ENCODE measurements around the gene PLA2G6. TPM values are rescaled to one million over a fixed set of nuclear protein-coding genes. Genes with fewer than 3 reads are reported as not detected.
A peak's percentile ranks its signal among the peaks of the same experiment; 100 is the strongest.

The PLA2G6 gene, protein sequence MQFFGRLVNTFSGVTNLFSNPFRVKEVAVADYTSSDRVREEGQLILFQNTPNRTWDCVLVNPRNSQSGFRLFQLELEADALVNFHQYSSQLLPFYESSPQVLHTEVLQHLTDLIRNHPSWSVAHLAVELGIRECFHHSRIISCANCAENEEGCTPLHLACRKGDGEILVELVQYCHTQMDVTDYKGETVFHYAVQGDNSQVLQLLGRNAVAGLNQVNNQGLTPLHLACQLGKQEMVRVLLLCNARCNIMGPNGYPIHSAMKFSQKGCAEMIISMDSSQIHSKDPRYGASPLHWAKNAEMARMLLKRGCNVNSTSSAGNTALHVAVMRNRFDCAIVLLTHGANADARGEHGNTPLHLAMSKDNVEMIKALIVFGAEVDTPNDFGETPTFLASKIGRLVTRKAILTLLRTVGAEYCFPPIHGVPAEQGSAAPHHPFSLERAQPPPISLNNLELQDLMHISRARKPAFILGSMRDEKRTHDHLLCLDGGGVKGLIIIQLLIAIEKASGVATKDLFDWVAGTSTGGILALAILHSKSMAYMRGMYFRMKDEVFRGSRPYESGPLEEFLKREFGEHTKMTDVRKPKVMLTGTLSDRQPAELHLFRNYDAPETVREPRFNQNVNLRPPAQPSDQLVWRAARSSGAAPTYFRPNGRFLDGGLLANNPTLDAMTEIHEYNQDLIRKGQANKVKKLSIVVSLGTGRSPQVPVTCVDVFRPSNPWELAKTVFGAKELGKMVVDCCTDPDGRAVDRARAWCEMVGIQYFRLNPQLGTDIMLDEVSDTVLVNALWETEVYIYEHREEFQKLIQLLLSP
- 4.6 and 10.6 TPM in 2 replicates for total RNA-seq

DNA sequence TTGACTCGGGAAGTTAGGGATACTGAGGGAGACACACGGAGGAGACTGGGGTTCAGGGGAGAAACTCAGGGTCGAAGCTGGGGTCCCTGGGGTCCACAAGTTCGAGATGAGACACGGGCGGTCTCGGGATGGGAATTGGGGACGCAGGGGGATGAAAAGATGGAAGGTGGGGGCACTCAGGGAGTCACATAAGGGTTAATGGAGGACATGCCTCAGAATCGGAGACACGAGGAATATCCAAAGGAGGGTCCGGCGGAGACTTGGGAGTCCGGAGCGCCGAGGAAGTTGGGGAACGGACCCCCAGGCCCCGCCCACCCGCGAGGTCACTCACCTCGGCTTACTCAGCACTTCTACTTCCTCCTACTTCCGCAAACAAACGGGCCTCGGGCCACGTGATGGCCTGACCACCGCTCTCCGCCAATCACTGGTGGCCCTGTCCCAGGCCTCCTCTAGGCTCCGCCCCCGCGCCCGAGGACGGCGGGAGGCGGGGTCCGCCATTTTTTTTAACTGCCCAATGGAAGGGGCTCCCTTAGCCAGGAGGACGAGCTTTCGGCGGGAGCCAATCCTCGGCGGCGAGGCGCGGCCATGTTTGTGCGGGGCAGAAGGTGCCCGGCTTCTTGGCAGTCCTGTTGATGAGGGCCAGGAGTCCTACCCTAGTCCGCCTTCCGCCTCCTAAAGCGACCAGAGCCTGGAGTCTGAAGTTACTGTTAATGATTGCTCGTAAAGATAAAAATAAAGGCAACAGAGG lies at the start of gene PLA2G6:
Gene PLA2G6 (minus strand): TSS at position 378 of the 748 bp plus-strand sequence. CDS start 12,404 bp downstream, outside the sequence.
- DNase-seq = peak; percentile 99

DNA sequence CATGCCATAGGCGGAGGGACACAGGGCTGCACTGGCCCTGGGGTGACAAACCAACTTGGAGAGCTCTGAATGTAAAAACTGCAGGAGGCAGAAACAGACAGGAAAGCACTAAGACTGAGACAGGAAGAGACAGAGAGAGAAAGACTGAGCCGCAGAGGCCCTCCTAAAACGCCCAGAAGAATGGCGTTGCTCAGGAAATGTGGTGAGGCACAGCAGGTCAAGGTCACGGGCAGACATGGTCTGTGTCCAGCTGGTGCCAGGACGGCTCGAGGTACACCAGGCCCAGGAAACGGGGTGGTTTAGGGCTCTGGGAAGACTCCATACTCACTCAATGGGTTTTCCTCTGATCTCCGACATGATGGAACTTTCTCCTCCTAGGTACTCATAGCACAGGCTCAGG lies 49.3 kb upstream of the PLA2G6 start:
- peak; percentile 41 for DNase-seq

DNA sequence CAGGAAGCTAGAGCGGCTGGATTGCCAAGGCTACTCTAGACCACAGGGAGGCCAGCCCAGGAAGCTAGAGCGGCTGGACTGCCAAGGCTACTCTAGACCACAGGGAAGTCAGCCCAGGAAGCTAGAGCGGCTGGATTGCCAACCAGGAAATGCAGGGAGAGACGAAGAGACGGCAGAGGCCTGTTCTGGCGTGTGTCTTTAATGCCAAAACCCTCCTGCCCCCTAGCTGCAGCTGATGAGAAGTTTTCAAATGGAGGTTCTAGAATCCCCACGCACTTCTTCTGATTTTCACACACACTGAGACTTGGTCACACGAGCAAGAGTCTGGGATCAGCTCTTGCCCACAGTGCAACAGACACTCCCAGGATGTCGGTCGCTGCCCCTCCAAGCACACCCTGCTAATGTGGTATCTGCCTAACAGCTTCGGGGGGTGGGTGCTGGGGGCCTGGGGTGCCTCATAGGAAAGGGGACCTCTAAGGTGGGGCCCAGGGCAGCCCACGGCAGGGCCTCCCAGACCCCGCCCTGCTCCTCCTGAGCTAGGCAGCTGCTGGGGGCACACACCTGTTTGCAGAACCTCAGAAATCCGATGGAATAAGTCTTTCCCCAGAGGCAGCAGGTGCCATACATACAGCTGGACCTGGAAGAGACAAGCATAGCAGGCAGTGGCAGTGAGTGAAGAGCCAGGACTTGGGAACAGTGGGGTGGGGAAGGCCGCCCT lies 48.6 kb upstream of the PLA2G6 start:
- DNase-seq = peak; percentile 90

DNA sequence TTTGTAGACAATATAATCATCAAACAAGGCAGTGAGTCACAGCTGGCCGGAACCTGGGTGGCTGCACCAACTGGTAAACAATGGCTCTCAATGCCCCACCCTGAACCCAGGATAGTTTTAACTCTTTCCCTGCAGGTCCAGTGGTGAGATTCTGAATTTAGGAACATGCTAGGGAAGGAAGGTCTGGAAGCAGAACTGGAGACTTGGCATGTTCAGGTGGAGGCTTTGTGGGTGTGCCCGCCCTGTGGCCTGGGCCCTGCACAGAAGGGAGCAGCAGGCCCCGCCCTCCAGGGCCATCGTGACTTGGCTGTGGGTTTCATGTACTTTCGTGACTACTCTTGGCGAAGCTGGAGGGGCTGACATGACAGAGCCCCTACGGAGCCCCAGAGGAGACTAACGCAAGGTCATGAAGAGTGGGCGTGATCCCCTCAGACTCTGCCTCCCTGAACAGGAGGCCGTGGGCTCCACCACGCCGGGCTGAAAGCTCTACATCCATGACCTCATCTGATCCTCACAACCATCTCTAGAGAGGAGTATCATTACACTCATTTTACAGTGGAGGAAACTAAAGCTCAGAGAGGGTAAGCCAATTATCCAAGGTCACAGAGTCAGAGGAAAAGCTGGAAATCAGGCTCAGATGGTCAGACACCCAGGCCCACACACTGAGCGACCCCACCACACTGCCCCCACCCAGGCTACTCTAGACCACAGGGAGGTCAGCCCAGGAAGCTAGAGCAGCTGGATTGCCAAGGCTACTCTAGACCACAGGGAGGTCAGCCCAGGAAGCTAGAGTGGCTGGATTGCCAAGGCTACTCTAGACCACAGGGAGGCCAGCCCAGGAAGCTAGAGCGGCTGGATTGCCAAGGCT lies 47.5 kb upstream of the PLA2G6 start:
- peak; percentile 88 for DNase-seq

DNA sequence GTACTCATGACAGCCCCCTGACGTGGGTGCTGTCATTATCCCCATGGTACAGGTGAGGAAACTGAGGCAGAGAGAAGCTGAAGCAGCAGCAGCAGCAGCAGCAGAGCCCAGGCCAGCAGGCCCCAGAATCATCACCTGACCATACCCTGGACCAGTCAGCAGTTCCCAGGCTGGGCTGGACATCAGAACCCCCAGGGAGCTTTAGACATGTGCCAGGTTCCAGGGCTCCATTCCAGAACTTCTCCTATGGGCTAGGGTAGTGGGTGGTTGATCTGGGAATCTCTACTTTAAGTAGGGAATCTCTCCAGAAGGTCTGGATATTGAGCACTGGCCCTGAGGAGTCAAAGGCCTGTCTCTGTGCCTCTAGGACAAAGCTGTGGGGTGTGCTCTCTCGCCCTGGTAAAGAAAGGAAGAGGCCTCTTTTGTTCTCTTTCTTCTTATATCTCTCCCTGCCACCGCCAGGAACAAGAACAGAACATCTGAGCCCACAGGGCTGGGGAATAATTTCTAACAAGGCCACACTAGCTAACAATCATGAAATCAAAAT lies 46.8 kb upstream of the PLA2G6 start:
- DNase-seq = peak; percentile 43

DNA sequence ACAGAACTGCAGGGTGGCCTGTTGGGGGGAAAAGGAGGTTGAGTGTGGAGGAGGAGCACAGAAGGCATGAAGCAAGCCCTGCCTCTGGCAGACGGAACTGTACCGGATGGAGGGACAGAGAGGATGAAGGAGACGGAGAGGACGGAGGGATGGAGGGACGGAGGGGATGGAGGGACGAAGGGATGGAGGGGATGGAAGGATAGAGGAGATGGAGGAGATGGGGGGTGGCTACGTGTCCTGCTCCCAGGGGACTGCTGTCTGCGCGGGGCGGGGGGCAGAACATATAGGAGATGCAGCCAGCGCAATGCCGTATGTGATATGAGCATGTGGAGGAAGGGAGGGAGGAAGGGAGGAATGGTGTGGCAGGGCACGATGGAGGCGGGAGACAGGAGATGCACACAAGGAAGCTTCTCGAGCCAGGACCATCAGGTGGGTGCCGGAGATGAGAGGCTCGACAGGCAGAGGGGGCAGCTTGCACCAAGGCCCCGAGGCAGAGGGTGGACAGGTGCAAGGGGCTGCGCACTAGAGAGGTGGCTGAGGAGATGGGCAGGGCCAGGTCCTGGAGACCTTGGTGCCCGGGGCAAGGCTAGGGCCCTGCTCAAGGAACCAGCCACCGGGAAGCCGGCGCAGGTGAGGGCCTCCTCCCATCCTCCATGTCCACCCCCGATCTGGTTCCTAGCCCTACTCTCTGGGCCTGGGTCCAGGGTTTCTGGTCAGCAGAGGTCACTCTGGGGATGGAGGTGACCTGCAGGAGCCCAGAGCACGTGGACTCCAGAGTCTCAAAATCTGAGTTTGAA lies 45.4 kb upstream of the PLA2G6 start:
- no peak for DNase-seq

DNA sequence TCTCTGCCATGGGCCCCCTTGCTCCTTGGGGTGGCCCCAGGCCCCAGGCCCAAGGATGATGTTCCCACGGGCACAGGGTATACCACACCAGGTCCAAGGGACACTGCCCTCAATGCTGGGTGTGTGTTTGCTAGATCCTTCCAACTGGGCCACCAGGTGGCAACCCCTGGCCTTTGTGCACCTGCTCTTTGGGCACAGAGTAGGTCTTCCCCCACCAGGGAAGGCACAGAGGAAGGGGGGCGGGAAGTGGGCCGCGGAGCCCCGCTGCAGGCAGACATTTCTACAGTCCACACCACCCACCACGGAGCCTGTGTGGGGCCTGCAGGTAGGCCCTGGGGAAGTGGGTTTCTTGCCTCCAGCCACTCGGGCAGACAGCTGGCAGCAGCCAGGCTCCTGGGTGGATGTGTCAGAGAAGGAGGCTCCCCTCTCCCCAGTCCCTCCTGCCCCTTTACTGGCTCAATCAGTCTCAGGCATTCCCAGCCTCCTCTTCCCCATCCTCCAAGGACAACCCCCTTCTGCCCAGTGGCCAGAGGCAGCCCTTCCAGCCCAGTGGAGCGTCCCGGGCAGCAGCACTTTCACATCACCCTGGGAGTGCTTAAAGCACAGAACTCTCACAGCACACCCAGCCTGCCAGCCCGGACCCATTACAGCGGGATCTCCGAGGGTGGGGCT lies 41.8 kb upstream of the PLA2G6 start:
- DNase-seq = no peak

DNA sequence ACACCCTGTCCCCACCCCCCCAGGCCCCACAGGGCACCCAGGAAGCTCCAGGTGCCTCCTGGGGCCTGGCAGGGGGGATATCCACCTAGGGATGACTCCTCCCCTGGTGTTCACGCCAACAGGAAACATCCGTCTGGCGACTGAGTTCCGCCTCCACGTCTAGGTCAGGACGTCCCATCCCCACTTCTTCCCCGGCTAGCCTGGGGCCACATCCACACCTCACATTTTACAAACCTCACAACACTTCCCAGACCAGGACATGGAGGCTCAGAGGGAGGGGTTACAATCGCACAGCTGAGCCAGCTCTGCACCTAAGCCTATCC lies 41.1 kb upstream of the PLA2G6 start:
- DNase-seq = peak; percentile 55

DNA sequence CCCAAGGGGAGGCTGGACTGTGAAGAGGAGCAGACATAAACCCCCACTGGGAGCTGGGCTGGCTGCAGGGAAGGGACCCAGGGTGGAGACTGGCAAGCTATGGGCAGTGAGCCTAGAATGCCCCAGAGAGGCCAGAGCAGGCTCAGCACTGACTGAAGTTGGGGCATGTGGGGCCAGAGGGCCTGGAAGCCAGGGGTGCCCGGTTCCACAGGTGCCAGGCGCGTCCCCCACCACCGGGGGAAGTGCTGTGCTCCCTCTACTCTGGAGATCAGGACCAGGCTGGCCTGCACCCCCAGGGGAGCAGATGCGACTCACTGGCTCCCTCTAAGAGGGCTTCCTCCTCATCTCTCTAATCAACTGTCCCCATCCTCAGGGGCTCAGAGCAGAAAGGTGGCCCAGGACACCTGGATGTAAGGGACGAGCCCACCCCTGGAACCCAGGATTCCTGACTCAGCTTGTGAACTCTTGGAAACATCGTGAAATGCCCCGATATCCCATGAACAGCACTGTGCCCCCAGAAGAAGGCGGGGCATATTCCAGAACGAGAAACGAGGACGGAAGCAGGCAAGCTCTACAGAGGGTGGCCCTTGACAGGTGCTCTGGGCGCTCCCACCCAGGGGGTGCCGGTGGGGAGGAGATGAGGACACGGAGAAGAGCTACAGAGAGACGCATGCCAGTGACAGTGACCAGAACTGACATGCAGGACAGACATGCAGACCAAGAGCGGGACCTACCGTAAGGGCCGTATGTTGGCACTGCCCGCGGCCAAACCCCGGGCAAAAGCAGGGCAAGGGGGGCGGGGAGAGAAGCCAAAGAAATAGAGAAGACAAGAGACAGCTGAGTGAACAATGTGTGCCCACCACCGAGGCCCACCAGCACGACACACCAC lies 40.5 kb upstream of the PLA2G6 start:
- no peak for DNase-seq

DNA sequence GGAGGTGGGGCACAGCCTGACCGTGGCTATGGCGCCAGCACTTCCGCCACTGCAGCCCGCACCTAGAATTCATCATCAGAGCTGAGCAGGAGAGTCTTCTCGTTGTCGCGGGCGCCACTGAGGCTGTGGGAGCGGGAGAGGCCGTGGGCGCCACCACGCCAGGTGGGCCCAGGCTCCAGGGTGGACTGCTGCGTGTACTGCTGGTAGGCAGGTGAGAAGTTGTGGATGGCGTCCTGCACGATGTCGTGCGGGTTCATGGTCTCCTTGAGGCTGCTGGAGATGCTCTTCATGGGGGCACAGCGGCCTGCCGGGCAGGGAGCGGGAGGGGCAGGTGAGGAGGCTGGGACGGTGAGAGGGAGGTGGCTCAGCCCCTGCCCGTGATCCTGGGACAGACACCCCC lies 39.8 kb upstream of the PLA2G6 start:
- no peak for DNase-seq

DNA sequence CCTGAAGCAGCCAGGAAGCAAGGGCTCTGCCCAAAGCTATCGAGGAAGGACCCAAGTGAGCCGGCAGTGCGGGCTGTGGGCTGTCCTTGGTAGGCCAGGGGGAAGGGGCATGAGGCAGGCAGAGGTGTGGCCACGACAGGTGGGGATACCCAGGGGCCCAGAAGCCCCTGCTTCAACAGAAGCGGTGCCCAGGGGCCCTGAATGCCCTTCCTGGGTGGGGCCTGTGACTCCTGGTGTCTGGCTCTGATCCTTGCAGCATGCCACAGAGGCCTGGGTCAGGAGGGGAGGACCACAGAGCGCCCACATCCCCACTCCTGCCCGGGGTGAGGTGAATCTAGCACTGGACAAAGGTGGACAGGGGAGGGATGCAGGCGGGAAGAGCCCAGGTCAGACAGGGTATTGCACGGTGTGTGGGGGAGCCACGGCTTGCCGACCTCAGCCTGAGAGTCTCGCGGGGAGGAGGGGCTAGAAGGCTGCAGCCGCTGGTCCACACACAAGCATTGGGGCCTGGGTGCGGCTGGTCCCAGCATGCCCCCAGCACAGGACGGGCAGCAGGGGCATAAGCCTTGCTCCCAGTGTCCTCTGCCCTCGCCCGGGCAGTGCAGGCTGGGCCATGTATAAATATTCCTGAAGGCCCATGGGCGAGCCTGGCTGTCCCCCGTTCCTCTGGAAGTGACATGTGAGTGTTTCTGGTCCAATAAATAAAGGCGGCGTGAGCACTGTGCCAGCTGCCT lies 39.2 kb upstream of the PLA2G6 start:
- no peak for DNase-seq

DNA sequence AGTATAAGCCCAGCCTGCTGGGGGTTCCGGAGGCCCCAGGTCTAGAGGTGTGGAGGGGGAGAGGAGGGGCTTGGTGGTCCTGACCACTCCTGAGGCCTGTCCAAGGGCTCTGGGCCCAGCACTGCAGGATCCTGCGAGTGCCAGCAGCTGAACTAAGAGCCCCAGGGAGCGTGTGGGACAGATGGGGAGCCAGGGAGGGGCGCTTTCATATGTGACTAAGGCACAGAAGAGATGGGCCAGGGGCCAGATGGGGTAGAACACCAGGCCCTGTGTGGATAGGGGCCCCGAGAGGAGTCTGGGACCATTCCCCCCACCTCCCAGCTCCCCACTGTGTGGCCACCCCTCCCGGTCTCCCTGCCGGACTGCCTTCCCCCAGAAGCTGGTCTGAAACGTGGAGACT lies 38.5 kb upstream of the PLA2G6 start:
- DNase-seq = no peak

DNA sequence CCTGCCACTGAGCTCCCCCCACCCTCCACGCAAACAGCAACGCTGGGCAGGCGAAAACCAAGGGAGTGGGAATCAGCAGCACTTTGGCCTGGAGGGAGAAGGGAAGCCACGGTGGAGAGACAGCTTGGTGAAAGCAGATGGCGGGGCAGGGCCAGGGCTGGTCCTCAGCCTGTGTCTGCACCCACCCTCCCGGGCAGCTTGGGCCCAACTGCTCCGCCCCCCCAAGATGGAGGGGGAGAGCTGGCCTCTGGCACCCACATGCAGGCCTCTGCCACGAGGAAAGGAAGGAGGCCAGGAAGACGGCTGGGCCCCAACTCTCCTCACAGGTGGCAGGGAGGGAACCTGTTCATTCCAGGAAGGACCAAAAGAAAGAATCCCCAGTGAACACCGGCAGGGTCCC lies 38.0 kb upstream of the PLA2G6 start:
- DNase-seq = no peak

DNA sequence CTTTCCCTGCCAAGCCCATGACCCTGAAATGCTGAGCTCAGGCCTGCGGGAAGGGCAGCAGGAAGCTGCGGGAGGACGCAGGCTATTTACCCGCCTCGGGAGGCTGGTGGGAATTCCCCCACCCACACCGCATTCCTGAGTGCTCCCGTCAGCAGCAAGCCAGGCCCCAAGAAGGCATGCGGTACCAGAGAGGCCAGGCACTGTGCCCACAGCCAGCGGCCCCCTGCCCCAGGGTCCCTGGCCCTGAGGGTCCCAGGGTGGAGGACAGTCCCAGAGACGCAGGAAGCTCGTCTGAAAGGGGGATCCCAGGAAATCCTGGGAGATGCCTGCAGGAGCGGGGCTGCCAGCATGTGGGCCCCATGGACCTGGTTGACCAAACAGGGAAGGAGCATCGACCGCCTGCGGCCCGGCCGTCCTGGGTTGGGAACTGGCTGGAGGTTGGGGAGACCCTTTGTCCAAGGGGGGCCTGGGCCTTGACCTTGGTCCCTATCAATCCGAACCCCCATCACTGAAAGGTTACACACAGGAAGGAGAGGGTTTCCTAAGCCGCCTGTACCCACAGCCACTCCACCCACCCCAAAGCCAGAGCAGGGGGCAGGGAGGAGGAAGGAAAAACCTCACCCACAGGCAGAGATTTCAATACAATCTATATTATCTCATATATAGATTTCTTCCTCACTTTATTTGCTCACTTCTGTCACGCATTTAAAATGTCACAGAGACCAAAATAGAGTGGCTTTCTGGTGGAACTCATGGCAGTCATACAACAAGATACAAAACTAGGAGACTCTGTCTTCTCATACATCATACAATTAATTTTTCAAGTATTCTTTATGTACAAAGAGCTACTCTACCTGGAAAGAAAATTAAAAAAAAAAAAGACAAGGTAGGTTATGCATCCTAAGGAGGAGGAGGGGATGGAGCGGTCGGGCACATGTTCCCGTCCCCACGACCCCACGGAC lies 37.3 kb upstream of the PLA2G6 start:
- peak; percentile 94 for DNase-seq

DNA sequence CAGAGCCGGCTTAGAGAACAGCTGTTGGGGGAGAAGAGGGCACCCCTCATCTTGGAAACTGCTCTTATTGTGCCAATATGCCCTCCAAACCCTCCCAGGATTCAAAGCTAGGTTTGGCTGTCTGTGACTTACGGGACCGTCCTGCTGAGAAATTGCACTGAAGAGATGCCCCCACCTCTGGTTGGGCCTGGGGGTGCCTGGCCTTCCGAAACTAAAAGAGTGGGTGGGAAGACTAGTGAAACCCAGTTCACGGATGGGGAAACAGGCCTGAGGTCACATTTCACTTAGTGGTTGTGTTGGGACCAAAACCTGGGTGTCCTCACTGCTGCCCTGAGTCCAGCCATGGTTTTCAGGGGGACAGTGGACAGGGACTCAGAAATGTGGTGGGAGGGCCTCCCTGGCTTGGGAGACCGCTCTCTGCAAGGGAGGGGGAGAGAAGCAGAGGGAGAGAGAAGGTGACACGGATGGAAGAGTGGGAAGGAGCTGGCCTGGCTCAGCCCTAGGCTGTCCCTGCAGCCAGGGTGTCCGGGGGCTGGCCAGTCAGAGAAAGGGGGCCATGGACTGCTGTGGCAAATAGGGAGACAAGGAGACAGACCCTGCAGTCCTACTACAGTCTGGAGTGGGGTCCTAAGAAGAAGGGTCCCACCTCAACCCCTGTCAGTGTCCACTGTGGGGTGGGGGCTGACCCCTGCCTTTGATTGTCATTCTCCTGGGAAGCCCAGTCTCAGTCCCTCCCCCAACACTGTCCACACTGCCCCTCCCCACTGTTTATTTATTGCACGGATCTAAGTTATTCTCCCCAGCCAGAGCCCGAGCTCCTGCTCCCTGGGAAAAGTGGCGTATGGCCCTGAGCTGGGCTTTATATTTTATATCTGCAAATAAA lies 33.8 kb upstream of the PLA2G6 start:
- no peak for DNase-seq

Measured in dermis blood vessel endothelial cell (primary cell).